Left lung (tissue), 10 donors: ENCODE measurements around the gene PQBP1. TPM values are rescaled to one million over a fixed set of nuclear protein-coding genes. Genes with fewer than 3 reads are reported as not detected.

ENCODE experiments used
- ATAC-seq: fragments of 200-7000 bp; cut with Tn5 transposase; one replicate; pipeline ENCODE4 v1.9.1; 2020; ENCODE audit warnings: moderate library complexity
- DNase-seq, 4 donors: peaks; one replicate each; pipeline ENCODE4 v3.0.0-alpha.2; 2013 to 2020
- H3K27ac ChIP-seq, 2 donors: fragments of 200-600 bp; sonication (generic) in 1 of 2; one replicate each; pipeline versions ENCODE4 v1.5.0 to v1.8.0; 2020 to 2021
- H3K27me3 ChIP-seq, 2 donors: fragments of 200-600 bp; sonication (generic) in 1 of 2; one replicate each; pipeline versions ENCODE4 v1.5.0 to v1.8.0; 2020 to 2021
- H3K36me3 ChIP-seq, 2 donors: fragments of 200-600 bp; sonication (generic) in 1 of 2; one replicate each; pipeline versions ENCODE4 v1.5.0 to v1.8.0; 2020 to 2021
- H3K4me1 ChIP-seq, 2 donors: fragments of 200-600 bp; one replicate each; pipeline ENCODE4 v1.8.0; 2021
- H3K4me3 ChIP-seq, 2 donors: fragments of 200-600 bp; sonication (generic) in 1 of 2; one replicate each; pipeline versions ENCODE4 v1.5.0 to v1.8.0; 2020 to 2021; ENCODE audit warnings: mild to moderate bottlenecking in 1 of 2
- H3K9me3 ChIP-seq, 2 donors: fragments of 200-600 bp; sonication (generic) in 1 of 2; one replicate each; pipeline versions ENCODE4 v1.5.0 to v1.8.0; 2020 to 2021
- CTCF ChIP-seq, 2 donors: fragments of 200-600 bp; sonication (generic) in 1 of 2; IDR thresholded peaks; one replicate each; pipeline versions ENCODE4 v1.5.0 to v1.8.0; 2021; ENCODE audit warnings: antibody characterized with exemption in 2 of 2
- intact Hi-C, 2 donors: fragments of 100-400 bp; cut with DNase I; formaldehyde crosslinking; loops; one replicate each; pipeline versions ENCODE4 v1.11.2 to v1.14.2; 2022
- polyA plus RNA-seq, 6 donors: library from polyadenylated mRNA; unstranded; fragments of 120-200 nt; gene quantifications; one replicate each; pipeline ENCODE4 v1.2.1, GENCODE V29; 2013; ENCODE audit not compliant: insufficient read length in 6 of 6
- total RNA-seq, 2 donors: library from RNA; stranded (reverse); fragmentation: NEBNext Ultra II Directional; extraction: Animal tissue kit (Norgen Biotek cat#: 25700); gene quantifications; one replicate each; pipeline ENCODE4 v1.2.1, GENCODE V29; 2021
- donor health status: DM: no; HTN: yes; CAD: no.
- donor health status: DM: no; HTN: no; CAD: no.

Gene PQBP1
- total and polyA plus RNA-seq, 8 donors: 56.3 to 84.6 (median 77.9) TPM

GRCh38 chrX:48948589-48948988, 50.9 kb downstream of the PQBP1 start:
- DNase-seq: no peak
- no peak for ATAC-seq
- peaks cover 0 to 13% of the 10 kb centered on the region in 2 donors for H3K4me1 ChIP-seq
- H3K4me3 ChIP-seq: no peak overlapping the region
- H3K36me3 ChIP-seq: peaks cover 0 to 5% of the 10 kb centered on the region in 2 donors
- no peak overlapping the region for H3K27ac ChIP-seq
- no peaks in the 10 kb centered on the region for H3K27me3 ChIP-seq
- intact Hi-C loops: no loop called here
- no peak for TF ChIP-seq CTCF (IDR thresholded peaks at IDR 0.05)
- no peaks in the 10 kb centered on the region for H3K9me3 ChIP-seq

Other genes starting within 250 kb of the PQBP1 start
- 10 to 100 TPM; 16.4 to 49.1 TPM for gene WAS, start 214.1 kb upstream of the PQBP1 start, total RNA-seq
- 1 to 10 TPM; 4.1 to 5.1 (median 4.3) TPM for gene WAS, start 214.1 kb upstream of the PQBP1 start, polyA plus RNA-seq
- 1 to 10 TPM; 5.0 to 6.2 TPM for gene SUV39H1, start 201.2 kb upstream of the PQBP1 start, total RNA-seq
- 1 to 10 TPM; 6.0 to 8.4 (median 6.7) TPM for gene SUV39H1, start 201.2 kb upstream of the PQBP1 start, polyA plus RNA-seq
- 1 to 10 TPM in 1 of 2 donors, under 1 TPM in 1; 0.84 to 2.5 TPM for gene GLOD5, start 136.2 kb upstream of the PQBP1 start, total RNA-seq
- gene GLOD5, start 136.2 kb upstream of the PQBP1 start, polyA plus RNA-seq: 1 to 10 TPM; 1.3 to 2.3 (median 1.6) TPM
- under 1 TPM; 0.47 to 0.55 TPM for gene GATA1, start 111.3 kb upstream of the PQBP1 start, total RNA-seq
- gene GATA1, start 111.3 kb upstream of the PQBP1 start, polyA plus RNA-seq: 1 to 10 TPM in 3 of 6 donors, under 1 TPM in 3; 0.65 to 1.3 (median 0.97) TPM
- gene HDAC6, start 95.9 kb upstream of the PQBP1 start, total RNA-seq: 10 to 100 TPM; 76.7 to 82.9 TPM
- gene HDAC6, start 95.9 kb upstream of the PQBP1 start, polyA plus RNA-seq: 100 to 1,000 TPM; 149 to 199 (median 166) TPM
- gene ERAS, start 71.4 kb upstream of the PQBP1 start, total RNA-seq: not detected
- under 1 TPM in 5 of 6 donors, not detected in 1; 0.14 to 0.52 (median 0.26) TPM for gene ERAS, start 71.4 kb upstream of the PQBP1 start, polyA plus RNA-seq
- gene PCSK1N, start 62.3 kb upstream of the PQBP1 start, total RNA-seq: 1 to 10 TPM; 2.3 to 3.9 TPM
- 1 to 10 TPM; 1.4 to 4.9 (median 3.4) TPM for gene PCSK1N, start 62.3 kb upstream of the PQBP1 start, polyA plus RNA-seq
- gene TIMM17B, start 162 bp upstream of the PQBP1 start, total RNA-seq: 10 to 100 TPM; 36.7 to 41.0 TPM
- gene TIMM17B, start 162 bp upstream of the PQBP1 start, polyA plus RNA-seq: 10 to 100 TPM; 29.5 to 36.0 (median 33.4) TPM
- gene SLC35A2, start 13.7 kb downstream of the PQBP1 start, total RNA-seq: 10 to 100 TPM; 38.0 to 39.4 TPM
- gene SLC35A2, start 13.7 kb downstream of the PQBP1 start, polyA plus RNA-seq: 10 to 100 TPM; 21.5 to 27.2 (median 22.6) TPM
- 10 to 100 TPM; 14.2 to 17.7 TPM for gene PIM2, start 21.1 kb downstream of the PQBP1 start, total RNA-seq
- gene PIM2, start 21.1 kb downstream of the PQBP1 start, polyA plus RNA-seq: 1 to 10 TPM; 4.6 to 8.3 (median 5.0) TPM
- gene OTUD5, start 59.7 kb downstream of the PQBP1 start, total RNA-seq: 10 to 100 TPM; 38.1 to 41.7 TPM
- gene OTUD5, start 59.7 kb downstream of the PQBP1 start, polyA plus RNA-seq: 10 to 100 TPM; 56.4 to 60.4 (median 59.6) TPM
- 1 to 10 TPM; 2.3 to 4.3 TPM for gene KCND1, start 73.9 kb downstream of the PQBP1 start, total RNA-seq
- gene KCND1, start 73.9 kb downstream of the PQBP1 start, polyA plus RNA-seq: 1 to 10 TPM; 4.0 to 5.7 (median 4.5) TPM
- 10 to 100 TPM; 36.1 to 52.2 TPM for gene GRIPAP1, start 104.3 kb downstream of the PQBP1 start, total RNA-seq
- 10 to 100 TPM; 49.1 to 67.1 (median 61.3) TPM for gene GRIPAP1, start 104.3 kb downstream of the PQBP1 start, polyA plus RNA-seq
- gene TFE3, start 145.4 kb downstream of the PQBP1 start, total RNA-seq: 10 to 100 TPM; 48.0 to 63.5 TPM
- gene TFE3, start 145.4 kb downstream of the PQBP1 start, polyA plus RNA-seq: 10 to 100 TPM; 36.2 to 46.6 (median 40.2) TPM
- 10 to 100 TPM in 1 of 2 donors, 1 to 10 TPM in 1; 9.7 to 11.9 TPM for gene CCDC120, start 161.1 kb downstream of the PQBP1 start, total RNA-seq
- gene CCDC120, start 161.1 kb downstream of the PQBP1 start, polyA plus RNA-seq: 10 to 100 TPM; 13.5 to 19.5 (median 16.2) TPM
- 10 to 100 TPM; 37.3 to 40.0 TPM for gene PRAF2, start 176.1 kb downstream of the PQBP1 start, total RNA-seq
- 10 to 100 TPM; 26.6 to 38.0 (median 33.3) TPM for gene PRAF2, start 176.1 kb downstream of the PQBP1 start, polyA plus RNA-seq
- gene WDR45, start 182.0 kb downstream of the PQBP1 start, total RNA-seq: 10 to 100 TPM; 47.5 to 51.6 TPM
- gene WDR45, start 182.0 kb downstream of the PQBP1 start, polyA plus RNA-seq: 10 to 100 TPM; 45.8 to 61.5 (median 48.2) TPM
- gene GPKOW, start 225.8 kb downstream of the PQBP1 start, total RNA-seq: 10 to 100 TPM; 15.5 to 15.7 TPM
- gene GPKOW, start 225.8 kb downstream of the PQBP1 start, polyA plus RNA-seq: 10 to 100 TPM; 19.9 to 24.8 (median 22.2) TPM